KG1 (cell line): ENCODE measurements around the gene RIPOR3.

Source experiments
- DNase-seq: peaks from one replicate; lab custom pipeline; 2025; lab: John Stamatoyannopoulos, UW

Gene RIPOR3

DNA sequence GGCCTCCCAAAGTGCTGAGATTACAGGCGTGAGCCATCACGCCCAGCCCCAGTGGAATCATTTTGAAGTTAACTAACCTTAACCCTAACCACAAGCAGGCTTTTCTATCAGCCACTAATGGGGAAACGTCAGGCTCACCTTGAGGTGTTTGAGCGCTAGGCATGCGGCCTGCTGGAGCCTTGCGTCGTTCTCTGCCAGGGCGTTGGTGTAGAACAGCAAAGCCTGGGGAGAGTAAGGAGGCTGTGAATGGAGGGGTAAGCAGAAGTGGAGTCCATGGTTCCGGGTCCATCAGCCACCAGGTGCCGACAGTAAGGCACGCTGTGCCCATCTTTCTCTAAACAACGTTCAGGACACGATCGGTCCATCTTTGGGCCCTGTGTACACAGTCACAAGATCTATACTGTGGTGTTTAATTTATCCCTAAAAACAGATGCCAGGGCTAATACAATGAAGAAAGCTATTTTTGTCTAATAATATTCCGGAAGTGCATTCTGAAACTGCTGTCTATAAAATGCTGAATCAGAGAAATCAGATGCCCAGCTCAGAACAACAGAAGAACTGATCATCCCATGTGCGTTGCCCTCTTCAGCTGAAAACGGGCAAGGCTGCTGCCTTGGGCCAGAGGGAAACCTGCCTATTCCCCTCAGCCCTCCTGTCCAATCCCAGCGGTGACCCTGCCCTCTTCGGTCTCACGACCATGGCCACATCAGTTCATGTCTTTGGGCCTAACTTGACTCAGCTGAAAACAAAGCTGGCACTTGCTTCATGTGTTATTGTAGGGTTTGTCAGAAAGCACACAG, 101.6 kb downstream of the RIPOR3 start:
- DNase-seq, result no peak

DNA sequence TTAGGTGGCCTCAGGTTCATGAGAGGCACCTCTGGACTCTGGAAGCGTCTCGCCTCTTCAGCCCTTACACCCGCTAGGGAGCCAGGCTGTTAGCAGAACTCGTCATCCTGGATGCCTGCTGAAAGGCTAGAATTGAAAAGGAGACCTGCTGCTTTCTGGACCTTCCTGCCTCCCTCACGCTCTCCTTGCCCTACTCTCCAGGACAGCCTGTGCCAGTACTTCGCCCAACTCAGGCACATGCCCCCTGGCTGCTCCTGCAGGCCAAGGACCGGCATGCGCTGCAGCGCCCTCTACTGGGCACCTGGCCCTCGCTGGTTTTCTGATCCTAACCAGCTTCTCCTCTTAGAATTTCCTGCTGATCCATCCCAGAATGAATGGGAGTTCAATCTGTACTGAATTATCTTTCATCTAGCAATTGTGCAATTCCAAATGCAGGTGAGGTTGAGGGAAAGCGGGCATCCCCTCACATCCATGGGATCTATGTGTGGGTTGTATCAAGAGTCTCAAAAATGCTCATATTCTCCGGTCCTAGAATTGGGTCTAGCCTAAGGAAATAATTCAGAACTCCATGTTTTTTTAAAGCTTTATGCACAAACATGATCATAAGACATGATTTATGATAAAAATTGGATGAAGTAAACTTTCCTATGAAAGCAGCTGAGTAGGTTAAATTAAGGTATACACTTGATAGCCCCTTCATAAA, 103.2 kb downstream of the RIPOR3 start:
- peak; percentile 46 for DNase-seq

DNA sequence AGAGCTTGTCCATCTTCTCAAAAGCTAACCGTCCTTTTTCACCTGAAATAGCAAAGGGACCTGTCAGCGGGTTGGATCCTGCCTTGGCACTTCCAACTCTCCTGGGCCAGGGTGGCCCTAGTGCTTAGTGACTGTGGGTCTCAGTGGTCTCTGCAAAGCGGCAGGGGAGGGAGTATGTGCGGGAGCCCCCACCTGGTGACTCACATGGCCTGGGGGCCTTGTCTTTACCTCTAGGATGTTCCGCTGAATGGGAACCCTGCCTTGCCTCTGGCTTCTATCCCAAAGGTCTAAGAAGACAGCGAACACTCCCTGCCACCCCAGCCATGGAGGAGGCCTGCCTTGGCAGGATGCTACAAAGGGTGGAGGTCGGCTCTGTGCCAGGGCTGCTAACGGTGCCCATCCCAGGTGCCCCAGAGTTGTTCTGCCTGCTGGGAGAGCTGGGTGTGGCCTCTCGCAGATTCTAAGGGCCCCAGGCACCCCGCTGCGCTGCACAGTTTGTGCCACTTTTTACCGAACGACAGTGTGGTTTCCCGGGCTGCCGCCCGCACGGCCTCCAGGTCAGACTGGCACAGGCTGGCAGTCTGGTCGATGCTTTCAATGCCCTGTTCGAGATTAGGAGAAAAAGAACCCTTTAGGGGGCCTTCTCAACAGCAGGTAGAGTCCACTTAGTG, 103.9 kb downstream of the RIPOR3 start:
- DNase-seq, result no peak

DNA sequence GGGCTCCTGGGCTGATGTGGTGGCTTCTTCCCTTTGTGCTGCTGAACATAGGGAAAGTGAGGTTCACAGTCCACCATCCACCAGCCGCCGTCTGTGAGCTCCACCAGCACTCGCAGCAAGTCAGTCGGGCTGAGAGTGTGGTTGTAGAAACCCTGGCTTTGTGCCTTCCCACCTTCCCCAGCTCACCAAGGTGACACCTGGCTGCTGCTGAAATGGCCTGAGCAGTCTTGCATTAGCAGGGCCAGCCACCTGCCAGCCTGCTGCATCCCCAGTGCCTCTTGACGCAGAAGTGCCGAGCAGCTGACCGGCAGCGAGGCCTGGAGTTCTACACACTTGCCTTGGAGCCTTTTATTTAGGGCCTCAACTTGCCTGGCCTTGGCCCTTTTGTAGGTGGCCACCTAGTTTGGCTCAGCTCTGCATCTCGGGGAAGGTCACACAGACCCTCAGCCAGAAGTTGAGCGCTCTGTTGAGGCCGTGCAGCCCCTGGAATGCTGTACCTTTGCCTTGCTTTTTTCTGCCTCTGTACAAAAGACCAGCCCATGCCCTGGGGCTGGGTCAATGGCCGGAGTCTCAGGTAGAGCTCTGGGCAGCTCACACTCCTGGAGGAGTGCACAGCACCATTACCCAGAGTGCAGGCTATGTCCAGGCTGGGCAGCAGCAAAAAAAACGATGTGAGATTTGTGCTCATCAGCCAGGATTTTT, 104.7 kb downstream of the RIPOR3 start:
- DNase-seq, result no peak

DNA sequence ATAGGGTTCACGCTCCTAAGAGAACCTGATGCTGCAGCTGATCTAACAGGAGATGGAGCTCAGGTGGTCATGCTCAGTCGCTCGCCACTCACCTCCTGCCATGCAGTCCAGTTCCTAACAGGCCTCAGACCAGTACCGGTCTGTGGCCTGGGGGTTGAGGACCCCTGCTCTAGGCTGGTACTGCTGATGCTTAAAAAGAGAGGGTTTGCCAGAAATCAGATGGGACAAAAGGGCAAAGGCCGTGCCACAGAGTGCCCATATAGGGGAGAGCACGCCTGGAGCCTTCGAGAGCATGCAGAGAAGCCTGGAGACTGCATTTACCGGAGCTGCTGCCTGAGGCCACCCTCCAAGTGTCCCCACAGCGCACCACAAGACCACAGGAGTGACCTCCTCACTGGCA, 105.7 kb downstream of the RIPOR3 start:
- DNase-seq, result no peak

DNA sequence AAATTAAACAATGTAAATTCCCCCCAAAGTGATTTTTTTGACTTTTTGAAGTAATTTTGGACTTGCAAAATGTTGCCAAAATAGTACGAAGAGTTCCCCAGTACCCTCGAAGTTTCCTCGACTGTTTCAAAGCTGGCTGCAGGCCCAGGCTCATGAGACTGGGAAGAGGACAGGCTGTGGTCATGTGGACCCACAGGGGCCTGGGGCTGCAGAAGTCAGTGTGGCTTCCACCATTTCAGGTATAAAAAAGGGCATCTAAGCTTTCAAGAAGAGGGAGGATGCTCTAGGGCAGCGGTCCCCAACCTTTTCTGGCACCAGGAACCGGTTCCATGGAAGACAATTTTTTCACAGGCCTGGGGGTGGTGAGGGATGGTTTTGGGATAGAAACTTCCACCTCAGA, 106.1 kb downstream of the RIPOR3 start:
- DNase-seq, result no peak

DNA sequence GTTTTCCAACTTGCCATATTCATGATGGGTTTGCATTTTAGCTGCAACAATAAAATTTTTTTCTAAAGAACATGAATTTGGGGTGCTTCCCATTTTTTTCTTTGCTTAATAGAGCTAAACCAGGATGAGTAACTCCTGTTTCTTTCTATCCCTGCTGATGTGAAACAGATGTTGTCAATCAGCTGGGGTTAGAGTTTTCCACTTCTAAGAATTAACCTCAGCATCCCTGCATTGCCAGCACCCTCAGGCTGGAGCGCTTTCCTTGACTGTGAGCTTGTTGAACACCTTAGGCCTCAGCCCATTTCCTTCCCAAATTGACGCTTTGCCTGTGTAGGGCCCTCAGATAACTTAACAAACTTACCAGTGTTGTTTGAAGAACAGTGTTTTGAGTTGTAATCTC, 106.7 kb downstream of the RIPOR3 start:
- no peak for DNase-seq

DNA sequence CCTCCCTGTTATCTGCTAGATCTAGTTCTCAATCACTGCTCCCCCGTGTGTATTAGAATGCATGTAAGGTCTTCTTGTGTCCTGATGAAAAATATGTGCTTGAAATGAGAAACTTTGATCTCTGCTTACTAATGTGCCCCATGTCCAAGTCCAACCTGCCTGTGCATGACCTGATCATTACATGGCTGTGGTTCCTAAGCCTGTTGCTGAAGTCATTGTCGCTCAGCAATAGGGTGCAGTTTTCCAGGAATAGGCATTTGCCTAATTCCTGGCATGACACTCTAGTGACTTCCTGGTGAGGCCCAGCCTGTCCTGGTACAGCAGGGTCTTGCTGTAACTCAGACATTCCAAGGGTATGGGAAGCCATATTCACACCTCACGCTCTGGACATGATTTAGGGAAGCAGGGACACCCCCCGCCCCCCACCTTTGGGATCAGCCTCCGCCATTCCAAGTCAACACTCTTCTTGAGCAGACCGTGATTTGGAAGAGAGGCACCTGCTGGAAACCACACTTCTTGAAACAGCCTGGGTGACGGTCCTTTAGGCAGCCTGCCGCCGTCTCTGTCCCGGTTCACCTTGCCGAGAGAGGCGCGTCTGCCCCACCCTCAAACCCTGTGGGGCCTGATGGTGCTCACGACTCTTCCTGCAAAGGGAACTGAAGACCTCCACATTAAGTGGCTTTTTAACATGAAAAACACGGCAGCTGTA, 107.7 kb downstream of the RIPOR3 start:
- DNase-seq, result no peak

DNA sequence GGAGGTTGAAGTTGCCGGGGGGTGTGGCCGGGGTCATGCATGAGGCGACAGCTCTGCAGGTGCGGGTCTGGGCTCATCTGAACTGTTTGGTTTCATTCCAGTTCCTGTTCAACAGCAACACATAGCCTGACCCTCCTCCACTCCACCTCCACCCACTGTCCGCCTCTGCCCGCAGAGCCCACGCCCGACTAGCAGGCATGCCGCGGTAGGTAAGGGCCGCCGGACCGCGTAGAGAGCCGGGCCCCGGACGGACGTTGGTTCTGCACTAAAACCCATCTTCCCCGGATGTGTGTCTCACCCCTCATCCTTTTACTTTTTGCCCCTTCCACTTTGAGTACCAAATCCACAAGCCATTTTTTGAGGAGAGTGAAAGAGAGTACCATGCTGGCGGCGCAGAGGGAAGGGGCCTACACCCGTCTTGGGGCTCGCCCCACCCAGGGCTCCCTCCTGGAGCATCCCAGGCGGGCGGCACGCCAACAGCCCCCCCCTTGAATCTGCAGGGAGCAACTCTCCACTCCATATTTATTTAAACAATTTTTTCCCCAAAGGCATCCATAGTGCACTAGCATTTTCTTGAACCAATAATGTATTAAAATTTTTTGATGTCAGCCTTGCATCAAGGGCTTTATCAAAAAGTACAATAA, 108.6 kb downstream of the RIPOR3 start:
- no peak for DNase-seq

DNA sequence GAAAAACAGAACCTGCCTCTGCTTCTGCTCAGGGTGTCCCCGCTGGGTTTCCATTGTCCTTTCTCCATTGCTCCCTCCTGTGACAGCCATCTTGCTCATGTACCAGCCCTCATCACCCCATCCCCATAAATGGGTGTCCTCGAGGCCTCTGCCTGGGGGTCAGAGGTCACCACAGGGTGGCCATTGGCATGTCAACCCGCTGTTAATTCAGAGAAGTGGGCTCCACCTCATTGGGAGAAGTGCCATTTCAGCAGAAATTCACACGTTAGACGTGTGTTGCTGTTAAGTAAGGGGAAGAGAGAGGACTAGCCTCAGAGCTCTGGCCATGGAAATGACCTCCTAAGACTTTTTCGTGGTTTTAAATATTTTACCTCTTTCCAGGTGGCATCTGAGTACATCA, 109.2 kb downstream of the RIPOR3 start:
- DNase-seq, result no peak

DNA sequence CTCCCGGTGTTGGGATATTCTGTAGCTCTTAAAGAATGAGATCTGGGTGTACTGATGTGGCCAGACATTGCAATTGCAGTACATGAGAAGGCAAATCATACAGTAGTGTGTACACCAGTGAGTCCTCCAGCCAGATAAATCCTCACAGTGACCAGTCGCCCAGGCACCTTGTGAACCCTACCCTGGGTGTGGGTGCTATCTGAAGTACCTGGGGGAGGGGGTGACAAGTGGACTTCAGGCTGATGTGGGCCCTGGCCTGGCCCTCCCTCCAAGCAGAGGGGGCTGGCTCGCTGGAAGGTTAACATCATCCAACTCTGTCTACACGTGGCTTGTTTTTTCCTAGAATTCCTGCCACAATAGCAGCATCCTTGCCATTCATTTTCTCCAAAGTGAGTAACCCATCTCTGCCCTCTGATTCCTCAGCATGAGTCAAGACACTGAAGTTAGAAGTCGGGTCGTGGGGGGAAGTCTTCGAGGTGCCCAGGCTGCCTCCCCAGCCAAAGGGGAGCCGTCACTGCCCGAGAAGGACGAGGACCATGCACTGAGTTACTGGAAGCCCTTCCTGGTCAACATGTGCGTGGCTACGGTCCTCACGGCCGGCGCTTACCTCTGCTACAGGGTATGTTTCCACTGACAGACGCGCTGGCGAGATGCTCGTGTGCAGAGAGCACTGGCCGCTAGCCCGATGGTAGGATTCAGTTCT, 110.3 kb downstream of the RIPOR3 start:
- no peak for DNase-seq

DNA sequence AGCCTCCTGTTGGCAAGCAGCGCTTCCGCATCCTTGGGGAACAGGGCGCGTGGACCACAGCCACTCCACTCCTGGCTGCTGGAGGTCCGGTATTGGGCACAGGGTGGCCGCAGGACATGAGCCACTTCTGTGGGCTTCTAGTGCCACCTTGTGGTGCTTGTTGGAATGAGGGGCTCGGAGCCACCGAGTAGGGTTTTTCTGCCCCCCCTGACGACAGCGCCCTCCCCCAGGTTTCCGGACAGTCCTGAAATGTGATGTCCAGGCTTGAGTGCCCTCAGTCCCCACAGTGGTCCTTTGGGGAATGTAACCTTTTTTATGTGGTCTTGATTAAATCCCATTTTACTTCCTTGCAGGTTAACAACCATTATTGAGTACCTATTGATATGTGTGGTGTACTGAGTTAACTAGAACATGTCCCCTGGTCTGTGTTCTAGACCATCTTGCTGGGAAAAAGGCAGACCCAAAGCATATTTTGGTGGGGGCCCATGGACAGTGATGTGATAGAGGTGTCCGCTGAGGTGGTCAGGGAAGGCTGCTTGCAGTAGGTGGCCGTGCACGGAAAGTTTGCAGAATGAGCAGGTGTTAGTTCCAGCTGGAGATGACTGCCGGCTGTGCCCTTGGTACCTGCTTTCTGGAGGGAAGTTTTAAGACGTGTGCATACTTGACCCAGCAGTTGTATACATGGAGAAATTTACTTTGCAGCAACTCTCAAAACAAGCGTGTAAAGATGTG, 111.2 kb downstream of the RIPOR3 start:
- no peak for DNase-seq

DNA sequence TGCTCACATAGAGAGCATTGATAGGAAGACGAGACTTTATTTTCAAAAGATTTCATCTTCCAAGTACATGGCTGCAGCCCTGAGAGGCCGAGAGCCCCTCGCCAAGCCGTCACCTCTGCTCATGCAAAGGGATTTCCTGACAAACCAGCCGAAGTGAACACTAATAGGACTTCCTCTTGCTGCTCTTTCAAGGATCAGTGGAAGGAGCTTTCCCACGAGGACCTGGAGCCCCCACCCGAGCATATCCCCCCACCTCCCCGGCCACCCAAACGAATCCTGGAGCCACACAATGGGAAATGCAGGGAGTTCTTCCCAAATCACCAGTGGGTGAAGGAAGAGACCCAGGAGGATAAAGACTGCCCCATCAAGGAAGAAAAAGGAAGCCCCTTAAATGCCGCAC, 111.8 kb downstream of the RIPOR3 start:
- DNase-seq, result no peak

DNA sequence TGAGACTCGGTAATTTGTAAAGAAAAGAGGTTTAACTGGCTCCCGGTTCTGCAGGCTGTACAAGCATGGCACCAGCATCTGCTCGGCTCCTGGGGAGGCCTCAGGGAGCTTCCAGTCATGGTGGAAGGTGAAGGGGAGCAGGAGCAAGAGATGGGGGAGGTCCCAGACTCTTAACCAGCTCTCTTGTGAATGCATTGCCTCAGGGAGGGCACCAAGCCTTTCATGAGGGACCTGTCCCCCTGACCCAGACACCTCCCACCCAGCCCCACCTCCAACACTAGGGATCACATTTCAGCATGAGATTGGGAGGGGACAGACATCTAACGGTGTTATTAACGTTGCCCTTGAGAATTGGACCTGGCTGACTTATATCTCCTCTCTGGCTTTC, 112.6 kb downstream of the RIPOR3 start:
- DNase-seq, result no peak

DNA sequence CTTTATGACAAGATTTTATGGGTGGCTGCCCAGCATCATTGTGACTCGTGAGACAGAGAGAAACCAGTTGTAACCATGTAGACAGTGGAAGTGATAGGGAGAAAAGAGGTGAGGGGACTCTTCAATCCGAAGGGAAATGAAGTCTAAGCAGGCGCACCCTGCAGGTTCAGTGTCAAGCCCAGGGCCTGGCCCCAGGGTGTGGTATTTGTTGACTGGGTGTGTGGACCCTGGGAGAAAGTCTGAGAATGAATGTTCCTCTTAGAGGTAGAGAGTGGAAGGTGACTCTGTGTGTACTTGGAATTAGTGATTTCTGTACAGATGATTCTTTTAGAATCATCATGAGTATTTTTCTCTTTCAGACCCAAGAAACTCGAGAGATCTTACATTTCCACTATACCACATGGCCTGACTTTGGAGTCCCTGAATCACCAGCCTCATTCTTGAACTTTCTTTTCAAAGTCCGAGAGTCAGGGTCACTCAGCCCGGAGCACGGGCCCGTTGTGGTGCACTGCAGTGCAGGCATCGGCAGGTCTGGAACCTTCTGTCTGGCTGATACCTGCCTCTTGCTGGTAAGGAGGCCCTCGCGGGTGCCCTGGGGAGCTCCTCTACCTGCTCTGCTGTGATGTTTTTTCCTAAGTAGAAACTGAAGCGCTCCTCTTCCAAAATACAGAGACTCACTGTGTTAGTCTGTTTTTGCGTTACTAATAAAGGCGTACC, 113.1 kb downstream of the RIPOR3 start:
- DNase-seq, result no peak

DNA sequence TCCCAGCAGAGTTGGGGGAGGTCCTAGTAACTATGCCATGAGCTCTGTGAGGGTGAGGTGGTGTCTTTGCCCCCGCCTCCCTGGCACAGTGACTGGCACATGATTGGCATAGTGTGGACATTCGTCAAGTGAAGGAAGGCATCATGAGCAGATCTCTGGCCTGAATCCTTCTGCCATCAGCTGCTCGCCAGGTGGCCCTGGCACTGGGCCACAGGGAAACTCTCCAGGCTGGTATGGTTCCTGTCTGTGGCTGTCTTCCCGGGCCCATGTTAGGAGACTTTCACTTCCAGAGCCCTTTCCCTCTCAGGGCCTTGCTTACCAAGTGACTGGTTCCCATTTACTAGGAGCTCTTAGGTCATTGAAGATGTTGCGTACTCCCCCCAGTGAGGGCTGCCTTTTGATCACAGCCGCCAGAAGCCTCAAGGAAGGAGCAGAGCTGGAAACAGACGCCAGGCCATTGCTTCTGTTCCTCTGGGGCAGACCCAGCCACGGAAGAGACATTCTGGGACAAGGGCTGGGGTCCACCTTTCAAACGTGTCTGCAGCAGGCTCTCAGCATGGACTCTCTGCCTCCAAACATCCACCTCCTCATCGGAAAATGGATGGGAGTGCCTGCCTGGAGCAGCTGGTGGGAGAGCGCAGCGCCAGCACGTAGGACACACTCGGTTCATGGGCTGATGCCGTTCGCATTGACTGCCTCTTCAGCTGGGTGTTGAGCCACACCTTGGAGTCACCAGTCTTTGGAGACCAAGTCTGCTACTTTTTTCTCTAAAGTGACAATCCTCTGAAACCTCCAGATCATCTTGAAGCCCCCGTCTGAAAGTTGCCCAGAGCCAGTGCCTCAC, 113.9 kb downstream of the RIPOR3 start:
- no peak for DNase-seq

DNA sequence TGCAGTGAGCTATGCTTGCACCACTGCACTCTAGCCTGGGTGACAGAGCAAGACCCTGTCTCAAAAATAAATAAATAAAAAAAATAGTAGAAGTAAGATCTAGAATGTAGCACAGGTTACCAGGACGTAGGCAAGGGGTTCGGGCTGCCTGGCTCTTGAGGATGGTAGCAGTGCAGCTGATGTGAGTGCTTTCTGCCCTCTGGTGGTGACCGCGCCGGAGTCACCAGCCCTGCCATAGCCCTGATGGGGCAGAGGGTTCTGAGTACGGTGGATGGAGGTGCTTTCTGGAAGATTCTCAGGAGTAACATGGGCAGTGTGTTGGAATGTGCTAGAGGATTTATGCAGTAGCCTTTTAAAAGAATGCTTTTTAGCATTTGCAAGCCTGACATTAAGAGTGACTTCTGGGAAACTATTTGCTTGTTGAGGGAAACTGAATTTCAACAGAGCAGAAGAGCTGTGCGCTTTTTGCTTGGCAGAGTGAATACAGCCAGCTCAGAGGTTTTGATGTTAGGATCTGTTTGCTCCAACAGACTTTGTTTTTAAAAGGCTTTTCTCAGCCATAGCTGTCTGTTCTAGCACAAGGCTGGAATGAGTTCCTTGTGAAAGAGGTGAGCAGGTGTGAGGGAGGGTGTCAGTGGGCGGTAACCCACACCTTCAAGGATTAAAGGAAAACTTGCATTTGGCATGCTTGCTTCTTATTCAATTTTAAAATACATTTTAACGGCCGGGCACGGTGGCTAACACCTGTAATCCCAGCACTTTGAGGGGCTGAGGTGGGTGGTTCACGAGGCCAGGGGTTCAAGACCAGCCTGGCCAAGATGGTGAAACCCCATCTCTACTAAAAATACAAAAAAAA, 115.2 kb downstream of the RIPOR3 start:
- peak; percentile 14 for DNase-seq
